ENCODE results near the gene RANBP1.

The RANBP1 gene

GRCh38 chr22:20126284-20127029, 10.6 kb downstream of the RANBP1 start:
- DNase-seq (ENCODE audit: low read depth), result no peak
- H3K4me3 ChIP-seq (ENCODE audit: low read depth, low read length), result no peak overlapping the region
- no peak for TF ChIP-seq CTCF (IDR thresholded peaks at IDR 0.05; ENCODE audit: control insufficient read depth, extremely low read depth, insufficient read depth)

GRCh38 chr22:20127318-20127868, 11.5 kb downstream of the RANBP1 start:
- no peak overlapping the region for H3K4me3 ChIP-seq (ENCODE audit: low read depth, low read length)
- no peak for DNase-seq (ENCODE audit: low read depth)
- TF ChIP-seq CTCF (IDR thresholded peaks at IDR 0.05; ENCODE audit: control insufficient read depth, extremely low read depth, insufficient read depth), result no peak

- H3K4me3 ChIP-seq (ENCODE audit: low read depth, low read length), result no peak overlapping the region
- DNase-seq (ENCODE audit: low read depth), result no peak
- no peak for TF ChIP-seq CTCF (IDR thresholded peaks at IDR 0.05; ENCODE audit: control insufficient read depth, extremely low read depth, insufficient read depth)
Observed at GRCh38 chr22:20127869-20128618, 12.1 kb downstream of the RANBP1 start.

GRCh38 chr22:20128619-20128901, 12.7 kb downstream of the RANBP1 start:
- H3K4me3 ChIP-seq (ENCODE audit: low read depth, low read length), result no peak overlapping the region
- no peak for DNase-seq (ENCODE audit: low read depth)
- no peak for TF ChIP-seq CTCF (IDR thresholded peaks at IDR 0.05; ENCODE audit: control insufficient read depth, extremely low read depth, insufficient read depth)

- H3K4me3 ChIP-seq (ENCODE audit: low read depth, low read length), result no peak overlapping the region
- DNase-seq (ENCODE audit: low read depth), result no peak
- TF ChIP-seq CTCF (IDR thresholded peaks at IDR 0.05; ENCODE audit: control insufficient read depth, extremely low read depth, insufficient read depth), result peak; percentile 31
Observed at GRCh38 chr22:20128902-20129746, 13.2 kb downstream of the RANBP1 start.

- no peak overlapping the region for H3K4me3 ChIP-seq (ENCODE audit: low read depth, low read length)
- DNase-seq (ENCODE audit: low read depth), result no peak
- TF ChIP-seq CTCF (IDR thresholded peaks at IDR 0.05; ENCODE audit: control insufficient read depth, extremely low read depth, insufficient read depth), result no peak
Observed at GRCh38 chr22:20129747-20130014, 13.8 kb downstream of the RANBP1 start.
